HG03159 (cell line): ENCODE measurements around the gene FOXO3.

Source experiments
- ATAC-seq: cut with Tn5 transposase; IDR thresholded peaks from one replicate; pipeline ENCODE4 v1.9.1; 2021; ENCODE audit warnings: mild to moderate bottlenecking, moderate library complexity; ENCODE audit not compliant: unreplicated experiment

The FOXO3 gene

DNA sequence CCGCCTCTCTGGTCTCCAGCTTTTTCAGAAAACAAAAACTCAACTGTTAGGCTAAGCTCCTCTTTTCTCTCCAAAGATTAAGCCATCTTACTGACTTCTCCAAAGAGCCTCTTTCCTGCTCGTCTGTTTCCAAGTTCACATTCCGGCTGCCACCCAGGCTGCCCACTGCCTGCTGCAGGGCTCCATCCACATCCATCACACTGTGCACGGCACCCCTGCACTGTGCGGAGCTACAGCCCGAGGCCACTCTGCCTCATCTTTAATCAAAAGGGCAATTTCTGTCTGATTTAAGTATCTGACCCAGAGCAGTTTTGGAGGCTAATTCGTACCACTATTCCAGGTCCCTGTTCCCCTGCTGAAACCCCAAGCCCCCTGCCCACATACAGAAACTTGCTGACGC is 145.9 kb downstream of the FOXO3 start:
- ATAC-seq, result no peak

DNA sequence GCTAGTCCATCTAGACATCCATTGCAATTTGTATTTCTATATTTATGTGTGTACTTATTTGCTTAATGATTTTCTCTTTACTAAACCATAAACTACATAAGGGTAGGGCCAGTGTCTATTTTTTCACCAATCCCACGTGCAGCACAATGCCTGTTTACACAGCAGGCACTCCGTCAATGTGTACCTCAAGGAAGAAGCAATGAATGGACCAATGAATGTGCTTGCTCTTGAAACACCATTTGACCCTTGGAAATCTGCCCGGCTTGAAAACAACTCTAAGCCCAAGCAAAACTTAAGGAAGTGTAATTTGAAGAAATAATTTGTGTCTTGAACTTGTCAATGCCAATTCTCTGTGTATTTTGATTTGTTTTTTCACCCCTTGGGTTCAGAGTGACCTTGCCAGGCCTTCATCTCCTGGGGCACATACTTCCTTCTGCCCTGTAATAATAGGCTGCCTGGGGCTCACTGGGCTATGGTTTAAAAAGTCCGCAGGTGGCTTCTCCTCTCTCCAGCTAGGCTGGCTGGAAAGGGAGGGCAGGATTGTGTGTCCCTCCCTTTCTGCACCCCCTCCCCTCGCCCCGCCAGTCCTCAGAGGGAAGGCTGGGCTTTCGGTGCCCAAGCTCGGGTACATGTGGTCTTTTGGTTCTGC is 146.7 kb downstream of the FOXO3 start:
- no peak for ATAC-seq

DNA sequence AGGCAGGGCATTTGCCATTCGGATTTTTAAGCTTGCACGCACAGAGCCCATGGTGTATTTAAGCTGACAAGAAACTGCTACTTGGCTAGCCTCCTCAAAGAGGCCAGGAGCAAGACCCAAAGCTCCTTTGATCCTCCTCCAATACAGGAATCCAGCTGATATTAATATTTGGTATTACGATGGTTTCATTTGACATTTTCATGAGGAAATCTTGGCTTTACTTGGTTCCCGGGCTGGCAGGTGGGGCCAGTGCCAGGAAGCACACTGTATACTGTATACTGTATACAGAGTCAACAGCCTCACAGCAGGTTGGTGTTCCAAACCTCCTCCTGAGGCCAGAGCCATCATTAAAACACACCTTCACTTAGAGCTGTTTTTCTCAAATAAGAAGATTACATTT is 149.3 kb downstream of the FOXO3 start:
- no peak for ATAC-seq

DNA sequence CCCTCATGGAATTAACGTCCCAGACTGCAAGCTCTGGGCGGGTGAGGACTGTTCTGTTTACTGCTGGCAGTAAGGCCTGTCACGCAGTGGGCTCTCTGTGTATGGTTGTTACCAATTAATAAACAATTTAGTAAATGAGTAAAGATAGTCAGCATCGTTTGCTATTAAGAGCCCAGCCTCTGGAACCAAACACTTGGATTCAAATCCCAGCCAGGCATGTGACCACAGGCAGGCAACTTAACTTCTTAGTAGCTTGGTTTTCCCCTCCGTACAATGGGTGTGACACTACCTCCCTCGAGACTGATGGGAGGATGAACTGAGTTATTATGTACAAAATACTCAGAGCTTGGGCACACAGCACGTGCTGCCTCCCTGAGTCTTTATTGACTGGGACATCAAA is 149.8 kb downstream of the FOXO3 start:
- ATAC-seq, result no peak

DNA sequence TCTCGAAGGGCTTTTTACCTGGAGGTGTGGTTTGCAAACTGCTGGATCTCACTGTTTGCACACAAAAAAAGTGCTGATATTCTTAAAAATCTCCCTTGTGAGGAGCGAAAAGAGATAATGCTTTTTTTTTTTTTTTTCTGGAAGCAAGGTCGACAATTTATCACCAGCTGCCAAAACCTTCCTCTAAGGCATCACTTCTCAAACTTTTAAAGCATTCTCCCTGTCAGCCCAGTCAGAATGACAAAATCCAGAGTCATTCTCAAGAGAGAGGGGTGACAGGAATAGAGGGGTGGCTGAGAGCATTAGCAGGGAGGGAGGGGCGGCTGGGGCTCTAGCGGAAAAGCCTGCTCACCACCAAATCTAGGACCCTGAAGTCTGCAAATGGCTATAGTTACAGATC is 150.4 kb downstream of the FOXO3 start:
- no peak for ATAC-seq

DNA sequence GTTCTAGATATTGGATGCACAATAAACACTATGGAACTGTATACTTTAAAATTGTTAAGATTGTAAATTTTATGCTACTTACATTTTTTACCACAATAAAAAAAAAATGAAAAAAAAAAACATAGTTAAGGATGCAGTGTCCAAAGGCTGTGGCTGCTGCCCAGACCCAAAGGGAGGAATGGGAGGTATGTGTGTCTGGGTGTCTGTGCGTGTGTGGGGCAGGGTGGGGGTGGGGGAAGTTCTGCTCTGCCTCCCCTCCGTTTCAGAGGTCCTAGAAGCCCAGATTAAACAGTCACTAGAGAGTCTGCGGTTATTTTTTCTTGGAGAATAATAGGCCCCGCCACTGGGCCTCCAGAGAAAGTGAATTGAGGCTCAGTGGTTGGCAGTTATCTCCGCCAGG is 151.1 kb downstream of the FOXO3 start:
- ATAC-seq, result no peak

DNA sequence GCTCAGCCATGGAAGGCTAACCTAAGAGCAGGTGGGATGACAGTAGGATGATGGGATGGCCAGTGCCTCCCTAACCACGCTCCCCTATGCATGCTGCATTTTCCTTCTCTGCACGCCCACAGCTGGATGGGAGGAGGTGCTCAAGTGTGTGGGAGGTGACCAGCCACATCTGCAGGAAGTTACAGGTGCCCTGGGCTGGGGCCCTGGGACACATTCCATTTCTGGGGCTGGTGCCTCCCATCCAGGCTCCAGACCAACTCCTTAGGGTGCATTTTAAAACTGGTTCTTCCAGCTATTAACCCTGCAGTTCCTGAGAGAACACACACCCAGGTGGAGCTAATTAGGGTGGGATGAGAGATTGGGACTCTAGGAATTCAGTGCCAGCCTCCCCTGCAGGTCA is 152.2 kb downstream of the FOXO3 start:
- ATAC-seq, result no peak

DNA sequence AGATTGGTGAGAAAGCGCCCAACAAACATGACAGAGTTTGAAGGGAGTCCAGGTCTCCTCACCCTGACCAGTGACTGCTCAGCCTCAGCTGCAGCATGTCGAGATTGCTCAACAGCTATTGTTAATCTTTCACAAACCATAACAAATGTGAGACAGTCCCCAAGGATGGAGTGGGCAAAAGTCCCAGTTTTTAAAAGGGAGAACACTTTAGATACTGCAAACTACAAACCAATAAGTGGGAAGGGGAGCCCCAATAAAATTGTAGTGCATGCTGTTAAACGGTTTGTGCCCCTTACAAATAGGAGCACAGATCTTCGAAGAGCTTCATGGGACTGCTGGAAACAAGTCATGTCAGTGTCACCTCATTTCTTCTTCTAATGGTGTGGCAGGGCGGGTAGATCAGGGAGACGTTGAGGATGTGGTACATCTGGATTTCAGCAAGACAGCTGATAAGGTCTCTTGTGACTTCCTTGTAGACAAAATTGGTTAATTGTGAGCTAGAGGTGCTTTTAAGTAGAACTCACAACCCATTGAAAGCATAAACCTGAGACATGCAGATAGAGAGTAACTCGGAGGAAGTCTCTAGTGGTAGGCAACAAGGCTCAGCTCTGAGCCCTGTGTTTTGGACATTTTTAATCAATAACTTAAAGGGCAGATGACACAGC is 153.5 kb downstream of the FOXO3 start:
- no peak for ATAC-seq

DNA sequence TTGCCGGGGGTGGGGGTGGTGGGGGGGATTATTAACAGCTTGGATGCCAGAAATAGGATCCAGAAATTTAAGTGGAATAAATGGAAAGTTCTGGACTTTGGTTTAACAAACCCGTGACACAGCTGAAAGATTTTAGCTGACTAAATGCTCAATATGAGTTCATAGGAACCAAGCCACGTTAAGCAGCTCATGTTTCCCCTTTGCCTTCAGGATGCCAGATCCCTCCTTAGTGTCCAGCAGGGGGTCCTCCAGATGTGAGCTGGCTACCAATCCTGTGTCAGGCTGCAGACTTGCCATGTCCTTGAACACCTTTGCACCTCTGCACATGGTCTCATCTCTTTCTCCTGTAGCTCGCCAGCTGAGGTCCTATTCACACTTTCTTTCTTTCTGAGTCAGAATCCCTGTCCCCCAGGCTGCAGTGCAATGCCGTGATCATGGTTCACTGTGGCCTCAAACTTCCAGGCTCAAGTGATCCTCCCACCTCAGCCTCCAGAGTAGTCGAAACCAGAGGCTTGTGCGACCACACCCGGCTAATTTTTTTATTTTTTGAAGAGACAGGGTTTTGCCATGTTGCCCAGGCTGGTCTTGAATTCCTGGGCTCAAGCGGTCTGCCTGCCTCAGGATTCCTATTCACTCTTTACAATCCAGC is 154.2 kb downstream of the FOXO3 start:
- no peak for ATAC-seq

DNA sequence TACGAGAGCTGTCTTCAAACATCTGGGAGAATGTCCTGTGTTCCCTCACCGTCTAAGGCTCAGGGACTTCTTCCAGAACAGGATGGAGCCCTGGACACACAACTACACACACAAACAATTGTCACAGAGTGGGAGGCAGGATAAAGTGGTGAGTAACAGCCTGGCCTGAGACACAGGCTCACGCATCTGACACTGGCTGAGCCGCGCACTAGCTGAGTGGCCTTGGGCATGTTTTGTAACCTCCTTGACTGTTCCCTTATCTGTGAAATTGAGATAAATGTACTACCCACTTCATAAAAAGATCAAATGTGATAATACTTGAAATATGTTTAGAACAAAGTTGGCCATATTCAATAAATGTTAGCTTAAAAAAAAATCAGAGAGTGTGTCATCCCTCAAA is 155.1 kb downstream of the FOXO3 start:
- no peak for ATAC-seq

DNA sequence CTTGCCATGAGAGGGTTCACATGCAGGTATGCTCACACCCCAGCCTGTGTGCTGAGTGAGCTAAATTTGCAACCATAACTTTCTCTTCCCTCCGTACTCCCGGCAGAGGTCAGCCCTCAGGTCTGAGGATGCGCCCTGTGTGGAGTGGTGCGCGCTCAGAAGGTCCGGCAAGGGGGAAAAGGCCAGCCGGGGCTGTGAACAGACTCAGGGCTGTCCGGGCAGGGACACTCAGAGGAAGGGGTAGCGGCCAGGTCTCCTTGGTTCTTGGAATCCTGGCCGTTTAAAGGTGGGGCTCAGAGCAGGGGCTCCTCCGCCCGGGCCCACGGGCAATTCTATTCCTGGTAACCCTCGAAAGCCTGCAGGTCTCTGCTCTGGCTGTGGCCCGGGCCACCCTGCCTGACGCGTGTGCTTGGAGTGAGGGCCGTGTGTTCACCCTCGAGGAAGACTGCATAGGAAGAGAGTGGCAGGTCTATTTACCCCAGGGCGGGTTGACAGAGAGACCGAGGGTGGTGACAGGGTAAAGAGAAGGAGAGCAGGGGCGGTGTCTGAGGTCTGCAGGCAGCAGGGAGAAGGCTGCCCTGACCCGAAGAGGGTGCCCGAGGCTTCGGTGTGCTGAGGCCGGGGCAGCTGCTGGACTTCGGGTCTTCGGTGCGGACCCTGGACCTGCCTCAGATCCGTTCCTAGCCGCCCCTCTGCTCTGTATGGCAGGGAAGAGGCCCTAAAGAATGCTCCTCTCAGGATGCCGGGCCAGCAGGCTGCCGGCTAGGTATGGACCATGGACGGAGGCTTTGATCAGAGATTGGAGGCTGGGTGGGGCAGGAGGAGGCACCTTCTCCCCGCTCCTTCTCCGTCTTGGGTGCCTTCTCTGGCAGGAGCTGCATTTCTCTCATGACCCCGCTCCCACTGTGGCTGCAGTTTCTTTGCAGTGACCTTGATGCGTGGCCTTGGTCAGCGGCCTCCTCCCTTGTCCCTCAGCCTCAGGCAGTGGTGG is 156.4 kb downstream of the FOXO3 start:
- ATAC-seq, result no peak

DNA sequence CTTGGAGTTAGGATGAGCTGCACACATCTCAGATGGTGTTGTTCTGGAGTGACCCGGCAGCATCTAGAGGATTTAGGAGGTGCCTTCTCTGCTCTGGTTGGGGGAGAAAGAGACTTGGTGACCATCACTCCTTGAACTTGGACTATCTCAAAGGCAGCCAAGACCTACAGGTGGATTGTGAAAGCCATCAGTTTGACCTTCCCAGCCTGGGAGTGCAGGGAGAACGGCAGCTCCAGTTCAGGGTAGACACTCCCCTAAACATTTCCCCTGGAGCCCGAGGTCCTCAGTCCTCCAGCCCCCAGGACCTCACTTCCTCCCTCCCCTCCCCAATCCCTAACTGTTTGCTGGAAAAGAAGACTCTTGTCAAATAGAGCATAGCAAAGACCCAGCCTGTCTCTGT is 158.8 kb downstream of the FOXO3 start:
- ATAC-seq, result no peak

DNA sequence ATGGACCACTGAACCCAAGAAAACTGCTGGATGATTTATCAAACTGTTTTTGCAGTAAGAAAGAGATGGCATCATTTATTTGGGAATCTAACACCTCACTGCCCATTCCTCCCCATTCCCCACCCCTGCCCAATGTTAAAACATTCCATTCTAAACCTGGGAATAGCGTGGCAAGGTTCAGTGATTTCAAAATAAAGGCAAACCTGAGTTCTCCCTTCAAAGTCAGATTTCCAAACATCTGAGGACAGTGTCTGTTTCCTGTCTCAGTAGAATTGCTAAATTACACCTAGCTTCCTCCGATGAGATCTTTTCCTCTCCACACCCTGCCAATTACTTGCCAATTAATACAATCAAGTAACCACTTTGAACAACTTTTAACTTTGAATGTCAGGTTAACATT is 160.1 kb downstream of the FOXO3 start:
- no peak for ATAC-seq

DNA sequence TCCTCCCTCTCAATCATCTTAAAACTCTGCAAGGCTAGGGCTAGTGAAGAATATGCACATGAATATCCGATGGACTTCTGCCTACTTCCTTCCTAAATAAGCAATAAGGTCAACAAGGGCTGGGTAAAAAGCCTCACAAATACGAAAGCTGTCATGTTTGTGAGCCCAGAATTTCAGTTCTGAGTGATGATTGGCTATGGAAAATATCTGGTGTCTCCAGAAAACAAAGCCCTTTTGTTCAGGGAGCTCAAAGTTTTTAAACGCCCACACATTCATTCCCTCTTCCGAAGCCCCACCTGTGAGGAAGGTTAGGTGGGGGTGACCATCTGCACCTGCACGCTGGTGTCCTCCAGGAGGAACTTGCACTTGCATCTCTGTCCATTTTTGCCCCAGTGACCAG is 160.6 kb downstream of the FOXO3 start:
- ATAC-seq, result no peak

DNA sequence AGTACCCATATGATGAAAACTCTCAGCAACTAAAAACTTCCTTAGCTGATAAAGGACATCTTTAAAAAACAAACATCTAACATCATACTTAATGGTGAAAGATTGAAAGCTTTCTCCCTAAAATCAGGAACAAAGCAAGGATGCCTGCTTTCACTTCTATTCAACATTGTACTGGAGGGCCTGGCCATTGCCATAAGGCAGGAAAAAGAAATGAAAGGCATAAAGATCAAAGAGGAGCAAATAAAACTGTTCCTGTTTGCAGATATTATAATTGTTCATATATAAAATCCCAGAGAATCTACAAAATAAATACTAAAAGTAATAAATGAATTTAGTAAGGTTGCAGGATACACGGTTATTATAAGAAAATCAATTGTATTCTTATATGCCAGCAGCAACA is 162.9 kb downstream of the FOXO3 start:
- ATAC-seq, result no peak

DNA sequence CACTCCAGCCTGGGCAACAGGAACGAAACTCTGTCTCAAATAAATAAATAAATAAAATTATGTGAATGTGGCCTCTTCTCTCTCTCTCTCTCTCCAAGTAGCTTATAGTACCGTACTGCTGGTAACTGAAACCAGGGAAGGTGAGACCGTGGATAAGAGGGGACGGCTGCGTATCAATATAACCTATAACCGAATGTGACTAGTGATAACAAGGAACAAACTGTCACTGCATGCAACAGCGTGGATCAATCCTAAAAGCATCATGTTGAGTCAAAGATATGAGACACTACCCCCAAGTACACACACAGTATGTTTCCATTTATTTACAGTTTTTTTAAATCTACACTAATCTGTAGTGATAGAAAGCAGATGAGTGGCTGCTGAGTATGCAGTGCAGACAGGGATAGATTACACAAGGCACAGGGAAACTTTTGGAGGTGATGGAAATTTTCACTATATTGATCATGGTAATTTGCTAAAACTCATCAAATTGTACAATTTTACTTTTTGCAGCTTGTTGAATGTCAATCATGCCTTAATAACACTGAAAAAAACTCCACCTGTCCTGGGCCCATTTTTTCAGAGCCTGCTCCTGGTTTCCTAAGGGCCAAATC is 166.1 kb downstream of the FOXO3 start:
- ATAC-seq, result no peak

DNA sequence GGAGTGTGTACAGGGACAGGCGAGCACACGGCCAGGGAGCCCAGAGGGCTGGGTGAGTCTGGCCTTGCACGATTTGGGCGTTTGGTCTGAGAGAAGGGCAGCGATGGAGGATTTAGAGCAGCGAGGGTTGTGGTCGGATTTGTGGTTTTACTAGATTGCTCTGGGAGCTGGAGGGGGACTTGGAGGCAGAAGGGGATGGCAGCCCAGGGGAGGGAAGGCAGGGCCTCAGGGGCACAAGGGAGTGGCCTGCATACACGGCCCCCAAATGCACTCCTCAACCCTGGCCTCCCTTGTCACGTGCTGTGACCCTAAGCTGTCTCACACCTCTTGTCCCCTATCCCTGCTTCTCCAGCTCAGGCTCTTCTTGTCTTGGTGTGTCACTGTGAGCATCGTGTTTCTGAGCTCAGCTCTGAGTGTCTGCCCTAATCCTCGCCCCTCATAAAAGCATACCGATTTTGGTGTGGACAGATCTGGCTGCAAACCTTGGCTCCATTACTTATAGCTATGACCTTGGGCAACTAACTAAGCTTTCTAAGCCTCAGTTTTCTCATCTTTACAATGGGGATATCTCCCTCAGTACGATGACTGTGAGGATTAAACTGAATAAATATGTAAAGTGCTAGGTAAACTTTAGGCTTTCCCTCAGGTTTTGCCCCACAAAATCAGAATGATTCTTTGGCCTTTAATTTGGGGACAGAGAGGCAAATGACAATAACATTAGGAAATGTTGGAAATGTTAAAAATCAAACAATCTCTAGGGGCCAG is 167.4 kb downstream of the FOXO3 start:
- ATAC-seq, result no peak

DNA sequence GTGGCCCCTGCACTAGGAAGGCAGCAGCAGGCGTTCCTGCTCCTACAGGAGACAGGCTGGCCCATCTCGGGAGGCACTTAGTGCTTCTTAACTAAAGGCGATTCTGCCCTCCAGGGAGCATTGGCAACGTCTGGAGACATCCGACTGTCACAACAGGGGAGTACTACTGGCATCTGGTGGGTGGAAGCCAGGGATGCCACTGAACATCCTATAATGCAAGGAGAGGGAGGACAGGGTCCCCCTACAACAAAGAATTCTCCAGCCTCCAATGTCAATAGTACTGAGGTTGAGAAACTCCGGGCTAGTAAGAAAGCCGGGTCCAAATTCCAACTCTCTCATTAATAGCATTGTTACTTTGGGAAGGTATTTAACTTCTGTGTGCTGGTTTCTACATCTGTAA is 168.1 kb downstream of the FOXO3 start:
- no peak for ATAC-seq

DNA sequence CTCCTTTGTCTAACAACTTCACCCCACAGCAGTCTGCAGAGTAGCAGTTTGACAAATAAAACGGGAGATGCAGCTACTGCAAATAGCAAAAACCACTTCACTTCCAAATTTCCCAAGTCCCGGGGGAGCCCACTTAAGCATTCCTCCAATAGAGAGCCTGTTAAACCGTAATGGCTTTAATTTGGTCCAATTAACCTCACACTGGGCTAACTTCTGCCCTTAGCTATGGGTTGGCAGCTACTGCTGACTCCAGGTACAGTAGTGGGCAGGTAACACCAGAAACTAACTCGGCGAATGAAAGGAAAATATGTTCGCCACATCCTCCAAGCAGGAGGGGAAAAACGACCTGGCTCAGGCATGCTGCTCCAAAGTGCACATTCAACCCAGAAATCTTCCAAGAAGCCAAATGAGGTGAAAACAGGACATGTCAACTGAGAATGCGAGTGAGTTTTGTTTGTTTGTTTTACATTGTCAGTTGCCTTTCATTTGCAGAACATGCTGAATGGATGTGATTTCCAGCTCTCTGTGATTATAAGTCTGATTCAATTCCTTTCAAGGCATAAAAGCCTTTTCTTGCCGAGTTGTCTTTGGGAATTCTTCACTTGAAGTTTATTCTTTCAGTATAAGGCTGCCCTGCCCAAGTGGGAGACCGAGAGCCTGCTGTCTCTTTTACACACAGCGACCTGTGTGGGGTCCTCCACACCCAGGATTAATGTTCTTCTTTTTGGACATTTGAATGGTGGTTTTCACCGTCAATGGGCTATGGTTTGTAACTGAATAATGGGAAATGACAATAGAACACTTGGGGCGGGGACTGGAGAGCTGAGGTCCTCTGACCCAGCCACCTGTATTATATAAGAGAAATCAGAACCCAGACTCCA is 170.2 kb downstream of the FOXO3 start:
- no peak for ATAC-seq
